HepG2 (cell line): ENCODE results near the gene CDH13. TPM values are rescaled to one million over a fixed set of nuclear protein-coding genes. Genes with fewer than 3 reads are reported as not detected.

Source experiments
- ATAC-seq: fragments of 200-7000 bp; cut with Tn5 transposase; 3 replicates; pipeline ENCODE4 v1.9.1; 2020; ENCODE audit warnings: mild to moderate bottlenecking, moderate library complexity
- BruUV-seq: library from RNA; stranded (reverse); fragments of 400-500 nt; replicated peaks from 2 replicates; lab custom pipeline; 2021; lab: Mats Ljungman, UMichigan
- CTCF ChIA-PET: fragments of 300-600 bp; formaldehyde crosslinking; extraction: SDS; loops from one replicate; lab custom pipeline; 2021; ENCODE audit warnings: low total read pairs, inconsistent platforms, low intra/inter-chr PET ratio; lab: Yijun Ruan, JAX
- POLR2A ChIA-PET: fragments of 350-600 bp; sonication (Branson Sonifier 250); formaldehyde crosslinking; loops from one replicate; lab custom pipeline; 2020; ENCODE audit warnings: antibody characterized with exemption, inconsistent platforms; lab: Yijun Ruan, JAX
- DNase-seq: peaks from one replicate; pipeline ENCODE4 v3.0.0-alpha.2; 2015; ENCODE audit warnings: low spot score
- FAIRE-seq: peaks from 3 replicates; lab custom pipeline; 2011; peaks lifted over from hg19 to GRCh38; lab: Jason Lieb, UNC
- H2AFZ ChIP-seq: one replicate; pipeline ENCODE4 v1.6.1; 2011; ENCODE audit warnings: low read length, inconsistent platforms
- H3K27ac ChIP-seq: fragments of 300-600 bp; 3 replicates; pipeline ENCODE4 v1.8.0; 2011; ENCODE audit warnings: mixed run types, mild to moderate bottlenecking, mixed read lengths, low read length, inconsistent platforms; ENCODE audit not compliant: insufficient read depth; ENCODE audit errors: extremely low read length
- H3K27me3 ChIP-seq, 2 experiments: fragments of 200-600 bp in 1 of 2; 2 replicates in 1 of 2; 3 replicates in 1 of 2; pipeline versions ENCODE4 v1.6.0 to v1.8.0; 2011; ENCODE audit warnings: low read length in 2 of 2, mild to moderate bottlenecking in 2 of 2, moderate library complexity in 2 of 2, inconsistent platforms in 1 of 2; ENCODE audit not compliant: insufficient read depth in 2 of 2, control insufficient read depth in 1 of 2
- H3K36me3 ChIP-seq, 2 experiments: fragments of 200-600 bp in 1 of 2; replicated peaks in 1 of 2; 2 replicates in 1 of 2; 3 replicates in 1 of 2; pipeline versions ENCODE4 v1.5.1 to v1.8.0; 2011; ENCODE audit warnings: low read length in 2 of 2, inconsistent platforms in 1 of 2; ENCODE audit not compliant: insufficient read depth in 2 of 2, control insufficient read depth in 1 of 2
- H3K4me1 ChIP-seq: 2 replicates; pipeline ENCODE4 v1.5.1; 2012; ENCODE audit warnings: low read length, inconsistent platforms; ENCODE audit not compliant: insufficient read depth
- H3K4me2 ChIP-seq: 2 replicates; pipeline ENCODE4 v1.6.0; 2011; ENCODE audit warnings: low read depth, low read length, inconsistent platforms
- H3K4me3 ChIP-seq, 3 experiments: fragments of 200-600 bp in 1 of 3; sonication (generic), shearing (Covaris generic) in 1 of 3; replicated peaks in 1 of 3; 2 replicates each; pipeline ENCODE4 v1.5.1; 2011 to 2016; ENCODE audit warnings: low read length in 3 of 3, inconsistent platforms in 2 of 3, low read depth in 2 of 3, mild to moderate bottlenecking in 2 of 3, control low read depth in 1 of 3, mixed read lengths in 1 of 3; ENCODE audit not compliant: insufficient read depth in 1 of 3
- H3K79me2 ChIP-seq: one replicate; pipeline ENCODE4 v1.6.1; 2011; ENCODE audit warnings: low read length, inconsistent platforms; ENCODE audit not compliant: insufficient read depth
- H3K9ac ChIP-seq: 2 replicates; pipeline ENCODE4 v1.6.0; 2011; ENCODE audit warnings: mild to moderate bottlenecking, low read depth, low read length, inconsistent platforms; ENCODE audit not compliant: insufficient read depth
- H3K9me3 ChIP-seq: 2 replicates; pipeline ENCODE4 v1.5.1; 2012; ENCODE audit warnings: mild to moderate bottlenecking, low read length
- H4K20me1 ChIP-seq: 2 replicates; pipeline ENCODE4 v1.6.0; 2011; ENCODE audit warnings: inconsistent platforms, mild to moderate bottlenecking, low read length, moderate library complexity; ENCODE audit not compliant: insufficient read depth
- ERF ChIP-seq: IDR thresholded peaks from 2 replicates; pipeline ENCODE4 v1.6.1; 2018; ENCODE audit warnings: missing biosample characterization, missing genetic modification reagents
- HINFP ChIP-seq: sonication (generic); formaldehyde crosslinking; IDR thresholded peaks from 2 replicates; pipeline ENCODE4 v1.4.0; 2020; ENCODE audit warnings: low read depth, mild to moderate bottlenecking, missing genetic modification reagents
- HOXA7 ChIP-seq: sonication (generic); formaldehyde crosslinking; IDR thresholded peaks from 2 replicates; pipeline ENCODE4 v1.8.1; 2022; ENCODE audit warnings: mild to moderate bottlenecking, missing genetic modification reagents, moderate library complexity
- IRX3 ChIP-seq: sonication (generic); formaldehyde crosslinking; IDR thresholded peaks from 2 replicates; pipeline ENCODE4 v1.8.1; 2023; ENCODE audit warnings: mild to moderate bottlenecking, low read depth, missing genetic modification reagents, borderline replicate concordance
- MED13 ChIP-seq: sonication (generic); formaldehyde crosslinking; IDR thresholded peaks from 2 replicates; pipeline ENCODE4 v1.5.0; 2020; ENCODE audit warnings: missing genetic modification reagents
- MED8 ChIP-seq: sonication (generic); formaldehyde crosslinking; IDR thresholded peaks from 2 replicates; pipeline ENCODE4 v1.8.1; 2023; ENCODE audit warnings: mild to moderate bottlenecking, missing genetic modification reagents; ENCODE audit not compliant: insufficient replicate concordance
- NONO ChIP-seq, 2 experiments: fragments of 450-650 bp in 1 of 2; sonication (generic) in 1 of 2; formaldehyde crosslinking in 1 of 2; IDR thresholded peaks in 1 of 2; conservative IDR thresholded peaks in 1 of 2; 2 replicates each; pipeline versions ENCODE4 v1.6.1 to v1.8.0; 2017 to 2022; ENCODE audit warnings: mild to moderate bottlenecking in 1 of 2, missing genetic modification reagents in 1 of 2, moderate library complexity in 1 of 2
- POGK ChIP-seq: sonication (generic); formaldehyde crosslinking; conservative IDR thresholded peaks from 2 replicates; pipeline ENCODE4 v1.8.0; 2022; ENCODE audit warnings: mild to moderate bottlenecking, moderate library complexity, missing genetic modification reagents
- SNRNP70 ChIP-seq: fragments of 200-400 bp; formaldehyde crosslinking; IDR thresholded peaks from 2 replicates; pipeline ENCODE4 v1.6.1; 2017; ENCODE audit warnings: mild to moderate bottlenecking, low read depth, low read length, moderate library complexity
- TAF1 ChIP-seq: sonication (generic); formaldehyde crosslinking; IDR thresholded peaks from 2 replicates; pipeline ENCODE4 v1.4.0; 2020; ENCODE audit warnings: missing genetic modification reagents
- ZBTB37 ChIP-seq: sonication (generic); formaldehyde crosslinking; IDR thresholded peaks from 2 replicates; pipeline ENCODE4 v1.4.0; 2020; ENCODE audit warnings: mild to moderate bottlenecking, missing genetic modification reagents
- ZNF274 ChIP-seq: sonication (generic); formaldehyde crosslinking; IDR thresholded peaks from 2 replicates; pipeline ENCODE4 v1.5.1; 2020; ENCODE audit warnings: mild to moderate bottlenecking, missing genetic modification reagents
- ZNF576 ChIP-seq: sonication (generic); formaldehyde crosslinking; IDR thresholded peaks from 2 replicates; pipeline ENCODE4 v1.4.0; 2020; ENCODE audit warnings: mild to moderate bottlenecking, missing genetic modification reagents
- ZNF589 ChIP-seq: sonication (generic); formaldehyde crosslinking; conservative IDR thresholded peaks from 2 replicates; pipeline ENCODE4 v1.8.0; 2022; ENCODE audit warnings: mild to moderate bottlenecking, moderate library complexity, missing genetic modification reagents
- ZNF839 ChIP-seq: sonication (generic); formaldehyde crosslinking; IDR thresholded peaks from 2 replicates; pipeline ENCODE4 v1.4.0; 2020; ENCODE audit warnings: missing genetic modification reagents, mild to moderate bottlenecking, borderline replicate concordance
- WGBS: methylation state at CpG from one replicate; pipeline ENCODE4 v1.1.6; 2017; ENCODE audit warnings: low lambda C conversion rate; 5-methylcytosine and 5-hydroxymethylcytosine counted together
- in situ Hi-C: cut with HindIII; loops from 2 replicates; pipeline ENCODE4 v1.10.0; 2017; ENCODE audit warnings: low pct_unique_long_range_greater_than_20kb; ENCODE audit not compliant: extremely low pct_ligation_motif_present
- intact Hi-C: fragments of 100-400 bp; cut with micrococcal nuclease; formaldehyde crosslinking; loops from one replicate; pipeline ENCODE4 v1.10.0; 2022; ENCODE audit not compliant: unreplicated experiment
- polyA plus RNA-seq, 8 experiments: library from polyadenylated mRNA; depleted of rRNA in 3 of 8; stranded (reverse) in 7 of 8; unstranded in 1 of 8; fragments of >200 nt; fragmentation: Illumina TruSeq in 4 of 8; extraction: Trizol in 4 of 8; gene quantifications; 2 replicates each; pipeline versions ENCODE4 v1.2.1 to v1.2.3, GENCODE V29; 2011 to 2016; ENCODE audit warnings: low read depth in 4 of 8, missing spikeins in 1 of 8, mixed read lengths in 1 of 8; ENCODE audit not compliant: insufficient read depth in 1 of 8
- total RNA-seq, 5 experiments: library from RNA; depleted of rRNA; stranded (reverse); fragments of >200 nt; fragmentation: Illumina TruSeq; extraction: Trizol; gene quantifications; 2 replicates each; pipeline ENCODE4 v1.2.3, GENCODE V29; 2016; ENCODE audit warnings: low read depth in 1 of 5

The CDH13 gene
- total and polyA plus RNA-seq, 2 of the 13 experiments (the other 11 are each of a cell fraction or from before 2014, with no cell fraction given): not detected

GRCh38 chr16:83312718-83313245, 686.0 kb downstream of the CDH13 start (continued):
- TF ChIP-seq POGK (CRISPR knock-in tag) (no peak), HINFP (CRISPR knock-in tag) (no peak), MED13 (CRISPR knock-in tag) (no peak), ERF (CRISPR knock-in tag) (no peak), HOXA7 (CRISPR knock-in tag) (no peak), ZNF589 (CRISPR knock-in tag) (no peak)

- TF ChIP-seq ZNF839 (CRISPR knock-in tag): no peak
- no peak for TF ChIP-seq ZNF576 (CRISPR knock-in tag)
- TF ChIP-seq ZNF274 (CRISPR knock-in tag): no peak
- TF ChIP-seq ZBTB37: no peak
- no peak for TF ChIP-seq NONO (IDR thresholded peaks at IDR 0.05)
- no peak for TF ChIP-seq NONO (CRISPR knock-in tag; conservative IDR thresholded peaks at IDR 0.05)
- no peak for TF ChIP-seq TAF1 (CRISPR knock-in tag)
- no peak for TF ChIP-seq IRX3 (CRISPR knock-in tag)
- no peak for TF ChIP-seq MED8 (CRISPR knock-in tag)
- no peak for TF ChIP-seq SNRNP70
- POLR2A ChIA-PET: no interaction called here
- H3K79me2 ChIP-seq: no peaks in the 10 kb centered on the region
- ATAC-seq: no peak
- DNase-seq: no peak
- no peak for FAIRE-seq
- CTCF ChIA-PET: no interaction called here
- H3K36me3 ChIP-seq: no peaks in the 10 kb centered on the region
- no peak overlapping the region for H3K27ac ChIP-seq
- H3K9me3 ChIP-seq: no peaks in the 10 kb centered on the region
- in situ Hi-C loops: no loop called here
- no peak overlapping the region for H3K4me2 ChIP-seq
- H3K4me1 ChIP-seq: no peaks in the 10 kb centered on the region
- 0% methylated on average over 2 of the region's 2 CpGs for WGBS
- H3K27me3 ChIP-seq: no peaks in the 10 kb centered on the region; a peak in 2 of 5 replicates
- H4K20me1 ChIP-seq: no peaks in the 10 kb centered on the region
- intact Hi-C loops: no loop called here
- H3K9ac ChIP-seq: no peak overlapping the region
- no TSS peak for BruUV-seq
- H2AFZ ChIP-seq: no peak overlapping the region
- H3K4me3 ChIP-seq: no peak overlapping the region
Measured at GRCh38 chr16:83315271-83315670, 688.5 kb downstream of the CDH13 start.
